GM12878 (cell line): ENCODE data around the gene VPS8. TPM values are rescaled to one million over a fixed set of nuclear protein-coding genes. Genes with fewer than 3 reads are reported as not detected.

Experiments used
- ATAC-seq: fragments of 200-7000 bp; cut with Tn5 transposase; 3 replicates; pipeline ENCODE4 v1.9.1; 2020; ENCODE audit warnings: mild to moderate bottlenecking, moderate library complexity
- BruUV-seq: library from RNA; stranded (reverse); fragments of 400-500 nt; replicated peaks from 2 replicates; lab custom pipeline; 2021; lab: Mats Ljungman, UMichigan
- CTCF ChIA-PET: fragments of 300-600 bp; sonication (Branson Sonifier 250); formaldehyde crosslinking; extraction: SDS; loops from one replicate; lab custom pipeline; 2021; ENCODE audit warnings: inconsistent platforms; lab: Yijun Ruan, JAX
- POLR2A ChIA-PET: fragments of 350-600 bp; formaldehyde crosslinking; extraction: SDS; loops from one replicate; lab custom pipeline; 2021; ENCODE audit warnings: inconsistent platforms; lab: Charles Lee
- RAD21 ChIA-PET: fragments of 300-600 bp; sonication (Branson Sonifier 250); formaldehyde crosslinking; loops from one replicate; lab custom pipeline; 2023; ENCODE audit warnings: antibody characterized with exemption; ENCODE audit not compliant: unreplicated experiment; lab: Charles Lee
- SMC1A ChIA-PET: fragments of 300-600 bp; sonication (Branson Sonifier 250); formaldehyde crosslinking; loops from one replicate; lab custom pipeline; 2023; ENCODE audit not compliant: unreplicated experiment, uncharacterized antibody; lab: Charles Lee
- DNase-seq: peaks from one replicate; pipeline ENCODE4 v3.0.0-alpha.2; 2011; ENCODE audit warnings: low read depth, low spot score
- FAIRE-seq: peaks from 3 replicates; lab custom pipeline; 2011; peaks lifted over from hg19 to GRCh38; lab: Jason Lieb, UNC
- H2AFZ ChIP-seq: 2 replicates; pipeline ENCODE4 v1.6.0; 2011; ENCODE audit warnings: low read depth, low read length, control low read depth; ENCODE audit not compliant: control insufficient read depth
- H3K27ac ChIP-seq: 2 replicates; pipeline ENCODE4 v1.5.1; 2011; ENCODE audit warnings: control low read depth; ENCODE audit not compliant: control insufficient read depth, insufficient read depth
- H3K27me3 ChIP-seq, 2 experiments: replicated peaks in 1 of 2; 2 replicates each; pipeline versions ENCODE4 v1.6.0 to v1.6.1; 2011; ENCODE audit warnings: low read length in 1 of 2; ENCODE audit not compliant: control insufficient read depth in 2 of 2, insufficient read depth in 2 of 2
- H3K36me3 ChIP-seq, 2 experiments: 2 replicates each; pipeline ENCODE4 v1.5.1; 2011; ENCODE audit warnings: low read length in 1 of 2; ENCODE audit not compliant: control insufficient read depth in 2 of 2, insufficient read depth in 2 of 2
- H3K4me1 ChIP-seq: 2 replicates; pipeline ENCODE4 v1.6.1; 2011; ENCODE audit warnings: mild to moderate bottlenecking, low read length, moderate library complexity, mixed read lengths; ENCODE audit not compliant: control insufficient read depth, insufficient read depth
- H3K4me2 ChIP-seq: 2 replicates; pipeline ENCODE4 v1.6.0; 2011; ENCODE audit warnings: control low read depth; ENCODE audit not compliant: control insufficient read depth, insufficient read depth
- H3K4me3 ChIP-seq: fragments of 200-600 bp; sonication (generic); 2 replicates; pipeline ENCODE4 v1.5.1; 2016
- H3K79me2 ChIP-seq: 2 replicates; pipeline ENCODE4 v1.6.0; 2011; ENCODE audit warnings: low read length; ENCODE audit not compliant: control insufficient read depth, insufficient read depth
- H3K9ac ChIP-seq: 2 replicates; pipeline ENCODE4 v1.8.0; 2011; ENCODE audit warnings: low read length, control low read depth, mixed read lengths; ENCODE audit not compliant: control insufficient read depth, insufficient read depth
- H3K9me3 ChIP-seq: replicated peaks from 3 replicates; pipeline ENCODE4 v1.5.1; 2011; ENCODE audit warnings: mild to moderate bottlenecking, low read length; ENCODE audit not compliant: control insufficient read depth, insufficient read depth
- H4K20me1 ChIP-seq: 2 replicates; pipeline ENCODE4 v1.6.0; 2011; ENCODE audit not compliant: control insufficient read depth, insufficient read depth
- ASH2L ChIP-seq: fragments of 300-600, 200-600 bp; sonication (generic); IDR thresholded peaks from 2 replicates; pipeline ENCODE4 v1.6.1; 2017; ENCODE audit warnings: low read depth, mild to moderate bottlenecking, borderline replicate concordance
- EED ChIP-seq: sonication (generic); IDR thresholded peaks from 2 replicates; pipeline ENCODE4 v1.6.1; 2016; ENCODE audit warnings: antibody characterized with exemption, low read depth
- ELK1 ChIP-seq: IDR thresholded peaks from 2 replicates; pipeline ENCODE4 v1.6.1; 2012; ENCODE audit warnings: low read depth, low read length, improper control_type of control experiment
- GABPA ChIP-seq: IDR thresholded peaks from 2 replicates; pipeline ENCODE4 v1.6.1; 2014; ENCODE audit warnings: antibody characterized with exemption, low read depth, mild to moderate bottlenecking, inconsistent platforms
- RUNX3 ChIP-seq: IDR thresholded peaks from 2 replicates; pipeline ENCODE4 v1.6.1; 2012; ENCODE audit warnings: low read length, inconsistent platforms
- SMARCA5 ChIP-seq: fragments of 450-650 bp; IDR thresholded peaks from 2 replicates; pipeline ENCODE4 v1.6.1; 2017; ENCODE audit warnings: mild to moderate bottlenecking
- TBL1XR1 ChIP-seq: IDR thresholded peaks from 2 replicates; pipeline ENCODE4 v1.6.1; 2012; ENCODE audit warnings: low read depth, low read length, improper control_type of control experiment
- USF2 ChIP-seq: IDR thresholded peaks from 2 replicates; pipeline ENCODE4 v1.6.1; 2011; ENCODE audit warnings: low read depth, low read length, improper control_type of control experiment, borderline replicate concordance
- WRNIP1 ChIP-seq: IDR thresholded peaks from 2 replicates; pipeline ENCODE4 v1.6.1; 2011; ENCODE audit warnings: low read depth, low read length, improper control_type of control experiment, borderline replicate concordance
- ZBTB11 ChIP-seq: fragments of 450-650 bp; formaldehyde crosslinking; IDR thresholded peaks from 2 replicates; pipeline ENCODE4 v1.5.0; 2022; ENCODE audit warnings: mild to moderate bottlenecking, missing genetic modification characterization
- WGBS: methylation state at CpG from one replicate; pipeline ENCODE4 v1.1.6; 2016; ENCODE audit warnings: low lambda C conversion rate; ENCODE audit not compliant: insufficient replicate concordance, insufficient coverage; ENCODE audit errors: missing lambda C conversion rate; 5-methylcytosine and 5-hydroxymethylcytosine counted together
- in situ Hi-C: fragments of 300-500 bp; cut with MboI; formaldehyde crosslinking; loops from 9 replicates; pipeline ENCODE4 v1.14.3; 2018; ENCODE audit warnings: mixed read lengths
- intact Hi-C: fragments of 100-400 bp; cut with micrococcal nuclease; formaldehyde crosslinking; loops from one replicate; pipeline ENCODE4 v1.14.2; 2022; ENCODE audit not compliant: unreplicated experiment
- polyA plus RNA-seq, 11 experiments: library from polyadenylated mRNA; depleted of rRNA in 4 of 11; unstranded in 6 of 11; stranded (reverse) in 5 of 11; fragments of >200 nt; fragmentation: Nextera tagmentation in 4 of 11; fragmentation: Illumina TruSeq in 1 of 11; extraction: Ambion mirVana in 4 of 11; extraction: Trizol in 1 of 11; gene quantifications; 1 replicate in 1 of 11; 2 replicates in 10 of 11; pipeline versions ENCODE4 v1.2.1 to v1.2.3, GENCODE V29; 2011 to 2016; ENCODE audit warnings: inconsistent platforms in 2 of 11, missing spikeins in 2 of 11, low read depth in 1 of 11
- total RNA-seq, 4 experiments: library from RNA; depleted of rRNA in 3 of 4; stranded (reverse); fragments of >200 nt in 3 of 4; fragmentation: Illumina TruSeq in 1 of 4; extraction: Trizol in 1 of 4; gene quantifications; 2 replicates each; pipeline versions ENCODE4 v1.2.1 to v1.2.3, GENCODE V29; 2013 to 2021

VPS8 gene
- total and polyA plus RNA-seq, 10 of the 15 experiments (the other 5 are each of a cell fraction or from before 2014, with no cell fraction given) = 8.9 to 34.7 (median 20.9) TPM

GRCh38 chr3:184985586-184985985 is 173.6 kb downstream of the VPS8 start (continued):
- TF ChIP-seq SMARCA5 = no peak

GRCh38 chr3:184986366-184986889 is 174.5 kb downstream of the VPS8 start:
- Histone ChIP-seq H3K9ac (no peak overlapping the region), H3K4me2 (no peak overlapping the region), H3K9me3 (no peaks in the 10 kb centered on the region), H4K20me1 (no peaks in the 10 kb centered on the region), H3K4me1 (no peaks in the 10 kb centered on the region), H3K4me3 (no peak overlapping the region), H3K27me3 (no peaks in the 10 kb centered on the region), H3K79me2 (no peaks in the 10 kb centered on the region), H3K27ac (no peak overlapping the region), H2AFZ (no peak overlapping the region), H3K36me3 (no peaks in the 10 kb centered on the region)
- ATAC-seq (no peak), DNase-seq (no peak), FAIRE-seq (no peak)
- no TSS peak for BruUV-seq
- ChIA-PET RAD21 (no interaction called here), CTCF (no interaction called here), POLR2A (no interaction called here), SMC1A (no interaction called here)
- in situ Hi-C loops (no loop called here), intact Hi-C loops (no loop called here)
- 85% methylated on average over 3 of the region's 3 CpGs for WGBS
- TF ChIP-seq EED = no peak
- no peak for TF ChIP-seq TBL1XR1
- TF ChIP-seq ELK1 = no peak

GRCh38 chr3:184993394-184993793 is 181.4 kb downstream of the VPS8 start:
- no peak for FAIRE-seq
- Histone ChIP-seq H3K27me3 (no peaks in the 10 kb centered on the region), H3K9ac (no peak overlapping the region), H2AFZ (no peak overlapping the region), H4K20me1 (no peaks in the 10 kb centered on the region), H3K36me3 (peaks cover 0 to 3% of the 10 kb centered on the region in 2 experiments; a peak in 2 of 4 replicates), H3K9me3 (no peaks in the 10 kb centered on the region), H3K27ac (no peak overlapping the region), H3K4me2 (no peak overlapping the region), H3K79me2 (no peaks in the 10 kb centered on the region), H3K4me1 (no peaks in the 10 kb centered on the region), H3K4me3 (no peak overlapping the region)
- in situ Hi-C loops (no loop called here), intact Hi-C loops (no loop called here)
- CTCF ChIA-PET = no interaction called here
- no peak for ATAC-seq
- WGBS = 100% methylated on average over 1 of the region's 1 CpG
- RAD21 ChIA-PET = no interaction called here
- no TSS peak for BruUV-seq
- SMC1A ChIA-PET = interaction anchor here (0.7 kb wide), 1 partner anchor 79 kb away, joined by 3 read pairs; no protein-coding TSS in a partner anchor
- POLR2A ChIA-PET = no interaction called here
- DNase-seq = no peak
- TF ChIP-seq GABPA = no peak
- TF ChIP-seq ASH2L = no peak
- TF ChIP-seq USF2 = no peak
- TF ChIP-seq ZBTB11 = no peak
- no peak for TF ChIP-seq WRNIP1
- TF ChIP-seq RUNX3 = no peak
